WTC11 (cell line): Measurements from ENCODE around the gene DHCR7. TPM values are rescaled to one million over a fixed set of nuclear protein-coding genes. Genes with fewer than 3 reads are reported as not detected.
A peak's percentile ranks its signal among the peaks of the same experiment; 100 is the strongest.

Source experiments
- ATAC-seq: fragments of 200-7000 bp; cut with Tn5 transposase; 2 replicates; pipeline ENCODE4 v1.10.0; 2021; ENCODE audit warnings: mild to moderate bottlenecking, moderate library complexity
- CTCF ChIA-PET: fragments of 300-600 bp; sonication (Branson Sonifier 250); formaldehyde crosslinking; loops from one replicate; lab custom pipeline; 2021; ENCODE audit warnings: antibody characterized with exemption; lab: Charles Lee
- POLR2A ChIA-PET: fragments of 350-600 bp; sonication (Branson Sonifier 250); formaldehyde crosslinking; loops from one replicate; lab custom pipeline; 2021; ENCODE audit warnings: antibody characterized with exemption; lab: Charles Lee
- DNase-seq: peaks from one replicate; pipeline ENCODE4 v3.0.0; 2021; ENCODE audit warnings: low spot score
- H3K27ac Mint-ChIP-seq: 2 replicates; pipeline ENCODE4 v1.8.0; 2021; ENCODE audit warnings: mixed read lengths
- H3K27me3 Mint-ChIP-seq: 2 replicates; pipeline ENCODE4 v1.8.0; 2021; ENCODE audit warnings: low read depth, mild to moderate bottlenecking, moderate library complexity, mixed read lengths
- H3K36me3 Mint-ChIP-seq: 2 replicates; pipeline ENCODE4 v1.8.0; 2021; ENCODE audit warnings: mixed read lengths
- H3K4me1 Mint-ChIP-seq: 2 replicates; pipeline ENCODE4 v1.8.0; 2022; ENCODE audit warnings: mixed read lengths
- H3K4me3 Mint-ChIP-seq: 2 replicates; pipeline ENCODE4 v1.8.0; 2021; ENCODE audit warnings: mild to moderate bottlenecking, moderate library complexity, mixed read lengths
- H3K9me3 Mint-ChIP-seq: 2 replicates; pipeline ENCODE4 v1.8.0; 2021; ENCODE audit warnings: mixed read lengths
- ARID4B ChIP-seq: sonication (generic); formaldehyde crosslinking; IDR thresholded peaks from 2 replicates; pipeline ENCODE4 v1.8.0; 2023; ENCODE audit warnings: missing genetic modification reagents, mild to moderate bottlenecking, borderline replicate concordance
- ATF6 ChIP-seq: sonication (generic); formaldehyde crosslinking; IDR thresholded peaks from 2 replicates; pipeline ENCODE4 v1.8.1; 2023; ENCODE audit warnings: mild to moderate bottlenecking, missing genetic modification reagents
- CREM ChIP-seq: sonication (generic); formaldehyde crosslinking; IDR thresholded peaks from 2 replicates; pipeline ENCODE4 v1.8.1; 2022; ENCODE audit warnings: mild to moderate bottlenecking, missing genetic modification reagents, moderate library complexity
- GABPB1 ChIP-seq: sonication (generic); formaldehyde crosslinking; IDR thresholded peaks from 2 replicates; pipeline ENCODE4 v1.8.1; 2023; ENCODE audit warnings: mild to moderate bottlenecking, missing genetic modification reagents
- KAT7 ChIP-seq: sonication (generic); formaldehyde crosslinking; IDR thresholded peaks from 2 replicates; pipeline ENCODE4 v1.8.1; 2023; ENCODE audit warnings: missing genetic modification reagents, mild to moderate bottlenecking, borderline replicate concordance
- MXD4 ChIP-seq: fragments of 250-450 bp; sonication (Bioruptor Pico); IDR thresholded peaks from 2 replicates; pipeline ENCODE4 v1.8.0; 2021; ENCODE audit warnings: mild to moderate bottlenecking, moderate library complexity, borderline replicate concordance
- NFATC4 ChIP-seq: fragments of 250-450 bp; sonication (Bioruptor Pico); IDR thresholded peaks from 2 replicates; pipeline ENCODE4 v1.9.0; 2021; ENCODE audit warnings: mild to moderate bottlenecking
- RORB ChIP-seq: fragments of 250-450 bp; sonication (Bioruptor Pico); IDR thresholded peaks from 2 replicates; pipeline ENCODE4 v1.9.0; 2021; ENCODE audit warnings: mild to moderate bottlenecking
- SMAD3 ChIP-seq: sonication (generic); formaldehyde crosslinking; IDR thresholded peaks from 2 replicates; pipeline ENCODE4 v1.8.0; 2022; ENCODE audit warnings: missing genetic modification reagents, mild to moderate bottlenecking, borderline replicate concordance
- SP1 ChIP-seq: sonication (generic); formaldehyde crosslinking; conservative IDR thresholded peaks from 2 replicates; pipeline ENCODE4 v1.8.1; 2022; ENCODE audit warnings: missing genetic modification reagents
- TCF7 ChIP-seq: sonication (generic); formaldehyde crosslinking; IDR thresholded peaks from 2 replicates; pipeline ENCODE4 v1.8.0; 2022; ENCODE audit warnings: mild to moderate bottlenecking, low read depth, missing genetic modification reagents, moderate library complexity
- TEAD4 ChIP-seq: sonication (generic); formaldehyde crosslinking; IDR thresholded peaks from 2 replicates; pipeline ENCODE4 v1.8.0; 2022; ENCODE audit warnings: mild to moderate bottlenecking, missing genetic modification reagents
- ZBTB21 ChIP-seq: sonication (generic); formaldehyde crosslinking; IDR thresholded peaks from 2 replicates; pipeline ENCODE4 v1.8.1; 2023; ENCODE audit warnings: mild to moderate bottlenecking, missing genetic modification reagents, borderline replicate concordance
- ZNF232 ChIP-seq: sonication (generic); formaldehyde crosslinking; IDR thresholded peaks from 2 replicates; pipeline ENCODE4 v1.8.0; 2022; ENCODE audit warnings: mild to moderate bottlenecking, missing genetic modification reagents
- ZNF425 ChIP-seq: fragments of 250-450 bp; sonication (Bioruptor Pico); conservative IDR thresholded peaks from 2 replicates; pipeline ENCODE4 v1.9.0; 2021; ENCODE audit warnings: mild to moderate bottlenecking
- total RNA-seq: library from RNA; stranded (reverse); gene quantifications from 3 replicates; pipeline ENCODE4 v1.2.3, GENCODE V29; 2021
- TF ChIP-seq, protein P1 (sequence below): sonication (generic); formaldehyde crosslinking; IDR thresholded peaks from 2 replicates; pipeline ENCODE4 v1.8.1; 2023; ENCODE audit warnings: mild to moderate bottlenecking, missing genetic modification reagents
- TF ChIP-seq, protein P2 (sequence below): fragments of 250-450 bp; sonication (Bioruptor Pico); IDR thresholded peaks from 2 replicates; pipeline ENCODE4 v2.1.2; 2022; ENCODE audit warnings: mild to moderate bottlenecking, moderate library complexity
- TF ChIP-seq, protein P3 (sequence below): sonication (generic); formaldehyde crosslinking; conservative IDR thresholded peaks from 2 replicates; pipeline ENCODE4 v1.8.1; 2022; ENCODE audit warnings: mild to moderate bottlenecking, missing genetic modification reagents

DHCR7 gene
- total RNA-seq, 1 experiment from 2014 or later = 104 TPM

DNA sequence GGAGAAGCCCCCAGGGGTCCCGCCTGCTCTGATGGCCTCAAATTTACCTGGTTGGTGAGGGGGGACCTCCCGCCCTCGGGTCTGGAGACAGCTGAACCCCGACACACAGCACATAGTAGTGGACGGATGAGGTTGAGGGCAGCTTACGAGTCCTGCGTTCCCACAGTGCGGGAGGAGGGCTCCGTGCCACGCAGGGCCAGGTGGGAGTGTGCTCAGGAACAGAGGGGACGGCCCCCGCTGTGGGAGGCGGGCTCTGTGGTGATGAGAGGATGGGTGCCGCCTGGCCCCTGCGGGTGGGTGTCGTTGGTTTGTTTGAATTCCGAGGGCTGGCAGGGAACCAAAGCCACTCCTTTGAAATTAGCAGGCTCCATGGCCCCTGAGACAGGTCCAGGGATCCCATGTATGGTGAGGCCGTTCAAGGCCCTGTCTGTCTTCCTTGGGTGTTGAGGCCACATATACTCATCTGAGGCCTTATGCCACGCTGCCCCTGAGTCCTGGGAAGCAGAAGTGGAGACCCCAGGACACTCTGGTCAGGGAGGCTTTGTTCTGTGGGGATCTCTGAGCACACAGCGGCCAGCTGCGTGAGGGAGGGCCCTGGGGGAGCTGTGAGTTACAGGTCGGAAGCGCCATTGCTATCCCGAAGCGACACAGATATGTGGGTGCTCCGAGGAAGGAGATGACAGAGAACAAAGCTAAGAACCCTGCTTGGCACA lies 26.7 kb upstream of the DHCR7 start:
- Mint-ChIP-seq H3K36me3 (peaks cover 33% of the 10 kb centered on the region), H3K27ac (0 out of 2 replicates have a peak overlapping the region, but pooled peaks have one; percentile 70), H3K4me3 (no peak overlapping the region), H3K27me3 (no peaks in the 10 kb centered on the region), H3K9me3 (no peaks in the 10 kb centered on the region), H3K4me1 (peaks cover 14% of the 10 kb centered on the region)
- ChIA-PET POLR2A (no interaction called here), CTCF (no interaction called here)
- ATAC-seq (no peak), DNase-seq (no peak)
- TF ChIP-seq, protein P1, sequence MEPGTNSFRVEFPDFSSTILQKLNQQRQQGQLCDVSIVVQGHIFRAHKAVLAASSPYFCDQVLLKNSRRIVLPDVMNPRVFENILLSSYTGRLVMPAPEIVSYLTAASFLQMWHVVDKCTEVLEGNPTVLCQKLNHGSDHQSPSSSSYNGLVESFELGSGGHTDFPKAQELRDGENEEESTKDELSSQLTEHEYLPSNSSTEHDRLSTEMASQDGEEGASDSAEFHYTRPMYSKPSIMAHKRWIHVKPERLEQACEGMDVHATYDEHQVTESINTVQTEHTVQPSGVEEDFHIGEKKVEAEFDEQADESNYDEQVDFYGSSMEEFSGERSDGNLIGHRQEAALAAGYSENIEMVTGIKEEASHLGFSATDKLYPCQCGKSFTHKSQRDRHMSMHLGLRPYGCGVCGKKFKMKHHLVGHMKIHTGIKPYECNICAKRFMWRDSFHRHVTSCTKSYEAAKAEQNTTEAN (CRISPR knock-in tag) = no peak
- TF ChIP-seq SMAD3 (CRISPR knock-in tag) (no peak), RORB (CRISPR knock-in tag) (no peak), ZNF232 (CRISPR knock-in tag) (no peak), NFATC4 (CRISPR knock-in tag) (no peak), GABPB1 (CRISPR knock-in tag) (no peak), KAT7 (CRISPR knock-in tag) (no peak), TCF7 (CRISPR knock-in tag) (no peak), ZBTB21 (CRISPR knock-in tag) (no peak), CREM (no peak), MXD4 (no peak), TEAD4 (no peak), ARID4B (no peak), ATF6 (CRISPR knock-in tag) (no peak), SP1 (CRISPR knock-in tag) (no peak), ZNF425 (CRISPR knock-in tag) (no peak)
- TF ChIP-seq, protein P2, sequence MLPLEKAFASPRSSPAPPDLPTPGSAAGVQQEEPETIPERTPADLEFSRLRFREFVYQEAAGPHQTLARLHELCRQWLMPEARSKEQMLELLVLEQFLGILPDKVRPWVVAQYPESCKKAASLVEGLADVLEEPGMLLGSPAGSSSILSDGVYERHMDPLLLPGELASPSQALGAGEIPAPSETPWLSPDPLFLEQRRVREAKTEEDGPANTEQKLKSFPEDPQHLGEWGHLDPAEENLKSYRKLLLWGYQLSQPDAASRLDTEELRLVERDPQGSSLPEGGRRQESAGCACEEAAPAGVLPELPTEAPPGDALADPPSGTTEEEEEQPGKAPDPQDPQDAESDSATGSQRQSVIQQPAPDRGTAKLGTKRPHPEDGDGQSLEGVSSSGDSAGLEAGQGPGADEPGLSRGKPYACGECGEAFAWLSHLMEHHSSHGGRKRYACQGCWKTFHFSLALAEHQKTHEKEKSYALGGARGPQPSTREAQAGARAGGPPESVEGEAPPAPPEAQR = no peak
- TF ChIP-seq, protein P3, sequence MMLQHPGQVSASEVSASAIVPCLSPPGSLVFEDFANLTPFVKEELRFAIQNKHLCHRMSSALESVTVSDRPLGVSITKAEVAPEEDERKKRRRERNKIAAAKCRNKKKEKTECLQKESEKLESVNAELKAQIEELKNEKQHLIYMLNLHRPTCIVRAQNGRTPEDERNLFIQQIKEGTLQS = no peak
